ENCODE measurements around the gene PSD2. TPM values are rescaled to one million over a fixed set of nuclear protein-coding genes. Genes with fewer than 3 reads are reported as not detected.
A peak's percentile ranks its signal among the peaks of the same experiment; 100 is the strongest.

PSD2 gene
- total and polyA plus RNA-seq, 2 of the 13 experiments (the other 11 are each of a cell fraction or from before 2014, with no cell fraction given) = 0.07 TPM; not detected in 1

DNA sequence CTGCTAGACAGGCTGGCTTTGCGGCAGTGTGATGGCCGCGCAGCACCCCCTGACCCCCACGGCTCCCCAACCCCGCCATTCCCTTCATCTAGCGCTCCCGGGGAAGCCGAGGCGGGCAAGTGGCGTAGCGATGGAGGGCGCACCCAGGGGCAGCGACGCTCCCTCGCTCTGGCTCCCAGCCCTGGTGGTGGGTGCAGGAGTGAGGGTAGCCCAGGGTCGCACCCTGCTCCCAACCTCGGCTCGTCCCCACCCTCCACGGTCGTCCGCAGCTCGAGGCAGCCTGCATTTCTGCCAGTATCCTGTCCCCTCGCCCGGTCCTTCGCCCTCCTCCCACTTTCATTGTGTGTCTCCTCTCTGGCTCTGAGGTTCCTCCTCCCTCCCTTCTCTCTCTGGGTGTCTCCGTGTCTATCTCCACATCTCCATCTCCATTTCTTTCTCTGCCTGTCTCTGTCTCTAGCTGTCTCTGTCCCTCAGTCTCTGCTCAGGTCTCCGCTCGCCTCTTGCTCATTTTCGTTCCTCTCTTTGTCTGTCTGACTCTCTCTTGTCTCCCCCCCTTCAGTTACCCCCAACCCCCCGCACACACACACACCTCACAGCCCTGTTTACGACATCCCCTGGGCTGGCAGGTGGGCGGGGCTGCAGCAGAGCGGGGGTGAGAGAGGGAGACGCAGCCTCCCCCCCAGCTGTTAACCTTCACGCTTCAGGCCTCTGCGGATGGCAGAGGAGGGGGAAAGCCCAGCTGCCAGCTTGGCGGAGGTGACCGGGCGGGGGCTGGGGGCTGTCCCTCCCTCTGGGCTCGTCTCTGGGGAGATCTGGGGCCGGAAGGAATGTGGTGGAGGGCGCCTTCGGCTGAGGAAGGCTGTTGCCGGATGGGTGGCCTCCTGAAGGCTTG is 48.7 kb upstream of the PSD2 start (continued):
- TF ChIP-seq HDAC2 (CRISPR knock-in tag; IDR thresholded peaks at IDR 0.05) = 0 out of 2 replicates have a peak, but pooled peaks have one; percentile 9
- no peak for TF ChIP-seq KDM3A (CRISPR knock-in tag; IDR thresholded peaks at IDR 0.05; ENCODE audit: low read depth)
- TF ChIP-seq MBNL3 (CRISPR knock-in tag; conservative IDR thresholded peaks at IDR 0.05) = no peak
- TF ChIP-seq ZBTB7B (CRISPR knock-in tag; IDR thresholded peaks at IDR 0.05) = peak; percentile 5; the same call in 1 of the 2 replicates
- no peak for TF ChIP-seq CREB1 (IDR thresholded peaks at IDR 0.05)
- TF ChIP-seq CREB1 (CRISPR knock-in tag; IDR thresholded peaks at IDR 0.05) = 0 out of 2 replicates have a peak, but pooled peaks have one; percentile 45
- no peak for TF ChIP-seq ZNF619 (CRISPR knock-in tag; IDR thresholded peaks at IDR 0.05)
- no peak for TF ChIP-seq ZNF510 (CRISPR knock-in tag; IDR thresholded peaks at IDR 0.05; ENCODE audit: low read depth)
- no peak for TF ChIP-seq SNAI1 (CRISPR knock-in tag; IDR thresholded peaks at IDR 0.05; ENCODE audit: borderline replicate concordance)
- TF ChIP-seq ZFP37 (CRISPR knock-in tag; IDR thresholded peaks at IDR 0.05; ENCODE audit: borderline replicate concordance) = no peak
- TF ChIP-seq HES4 (CRISPR knock-in tag; IDR thresholded peaks at IDR 0.05; ENCODE audit: borderline replicate concordance) = no peak
- TF ChIP-seq HNRNPLL (IDR thresholded peaks at IDR 0.05; ENCODE audit: low read depth, low read length, poor library complexity, severe bottlenecking) = peak; percentile 7
- TF ChIP-seq ZXDC (CRISPR knock-in tag; IDR thresholded peaks at IDR 0.05) = 0 out of 2 replicates have a peak, but pooled peaks have one; percentile 3
- 0 out of 2 replicates have a peak, but pooled peaks have one; percentile 7 for TF ChIP-seq ZBTB20 (CRISPR knock-in tag; IDR thresholded peaks at IDR 0.05; ENCODE audit: borderline replicate concordance, low read depth)
- TF ChIP-seq, protein P1, sequence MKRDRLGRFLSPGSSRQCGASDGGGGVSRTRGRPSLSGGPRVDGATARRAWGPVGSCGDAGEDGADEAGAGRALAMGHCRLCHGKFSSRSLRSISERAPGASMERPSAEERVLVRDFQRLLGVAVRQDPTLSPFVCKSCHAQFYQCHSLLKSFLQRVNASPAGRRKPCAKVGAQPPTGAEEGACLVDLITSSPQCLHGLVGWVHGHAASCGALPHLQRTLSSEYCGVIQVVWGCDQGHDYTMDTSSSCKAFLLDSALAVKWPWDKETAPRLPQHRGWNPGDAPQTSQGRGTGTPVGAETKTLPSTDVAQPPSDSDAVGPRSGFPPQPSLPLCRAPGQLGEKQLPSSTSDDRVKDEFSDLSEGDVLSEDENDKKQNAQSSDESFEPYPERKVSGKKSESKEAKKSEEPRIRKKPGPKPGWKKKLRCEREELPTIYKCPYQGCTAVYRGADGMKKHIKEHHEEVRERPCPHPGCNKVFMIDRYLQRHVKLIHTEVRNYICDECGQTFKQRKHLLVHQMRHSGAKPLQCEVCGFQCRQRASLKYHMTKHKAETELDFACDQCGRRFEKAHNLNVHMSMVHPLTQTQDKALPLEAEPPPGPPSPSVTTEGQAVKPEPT (CRISPR knock-in tag; IDR thresholded peaks at IDR 0.05; ENCODE audit: low read depth) = no peak
- peak; percentile 51; the same call in 1 of the 2 replicates for TF ChIP-seq ZNF263 (CRISPR knock-in tag; IDR thresholded peaks at IDR 0.05)
- no peak for TF ChIP-seq ZNF234 (CRISPR knock-in tag; conservative IDR thresholded peaks at IDR 0.05)
- TF ChIP-seq NAIF1 (CRISPR knock-in tag; IDR thresholded peaks at IDR 0.05; ENCODE audit: borderline replicate concordance) = 0 out of 2 replicates have a peak, but pooled peaks have one; percentile 5
- TF ChIP-seq ZNF7 (CRISPR knock-in tag; IDR thresholded peaks at IDR 0.05) = no peak
- TF ChIP-seq, protein P2, sequence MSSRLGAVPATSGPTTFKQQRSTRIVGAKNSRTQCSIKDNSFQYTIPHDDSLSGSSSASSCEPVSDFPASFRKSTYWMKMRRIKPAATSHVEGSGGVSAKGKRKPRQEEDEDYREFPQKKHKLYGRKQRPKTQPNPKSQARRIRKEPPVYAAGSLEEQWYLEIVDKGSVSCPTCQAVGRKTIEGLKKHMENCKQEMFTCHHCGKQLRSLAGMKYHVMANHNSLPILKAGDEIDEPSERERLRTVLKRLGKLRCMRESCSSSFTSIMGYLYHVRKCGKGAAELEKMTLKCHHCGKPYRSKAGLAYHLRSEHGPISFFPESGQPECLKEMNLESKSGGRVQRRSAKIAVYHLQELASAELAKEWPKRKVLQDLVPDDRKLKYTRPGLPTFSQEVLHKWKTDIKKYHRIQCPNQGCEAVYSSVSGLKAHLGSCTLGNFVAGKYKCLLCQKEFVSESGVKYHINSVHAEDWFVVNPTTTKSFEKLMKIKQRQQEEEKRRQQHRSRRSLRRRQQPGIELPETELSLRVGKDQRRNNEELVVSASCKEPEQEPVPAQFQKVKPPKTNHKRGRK (CRISPR knock-in tag; IDR thresholded peaks at IDR 0.05) = peak; percentile 62; the same call in 1 of the 2 replicates
- no peak for TF ChIP-seq ZNF598 (CRISPR knock-in tag; IDR thresholded peaks at IDR 0.05; ENCODE audit: borderline replicate concordance)
- no peak for TF ChIP-seq ZNF550 (CRISPR knock-in tag; IDR thresholded peaks at IDR 0.05; ENCODE audit: borderline replicate concordance)
- TF ChIP-seq ARNT2 (CRISPR knock-in tag; IDR thresholded peaks at IDR 0.05; ENCODE audit: low read depth) = 0 out of 2 replicates have a peak, but pooled peaks have one; percentile 13

All from HepG2 (cell line).